GM18909 (cell line): ENCODE results near the gene HSPA2.

Experiments used
- ATAC-seq: cut with Tn5 transposase; IDR thresholded peaks from one replicate; pipeline ENCODE4 v1.9.1; 2021; ENCODE audit warnings: mild to moderate bottlenecking; ENCODE audit not compliant: unreplicated experiment, poor library complexity

The HSPA2 gene

GRCh38 chr14:64540208-64541202 lies at the start of gene HSPA2:
Gene HSPA2, plus strand, starts transcription at chr14:64540741. Its CDS starts 109 bp downstream, at chr14:64540850.
- ATAC-seq, result peak; percentile 97

DNA sequence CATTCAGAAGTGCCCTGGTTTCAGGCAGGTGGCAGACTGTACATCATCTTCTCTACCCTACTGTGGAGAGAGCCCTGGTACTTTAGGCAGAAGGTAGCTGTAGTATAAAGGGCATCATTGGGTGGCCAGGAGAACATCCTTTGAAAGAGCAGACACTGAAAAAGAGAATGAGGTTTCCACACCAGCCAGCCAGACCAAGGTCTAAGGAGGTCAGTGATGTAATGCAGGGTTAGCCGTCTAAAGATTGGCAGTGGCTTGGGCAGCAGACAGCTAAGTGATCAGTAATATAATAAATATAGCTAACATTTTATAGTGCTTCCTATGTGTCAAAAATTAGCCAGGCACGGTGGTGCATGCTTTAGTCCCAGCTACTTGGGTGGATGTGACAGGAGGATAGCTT lies 48.9 kb upstream of the HSPA2 start:
- ATAC-seq, result no peak

DNA sequence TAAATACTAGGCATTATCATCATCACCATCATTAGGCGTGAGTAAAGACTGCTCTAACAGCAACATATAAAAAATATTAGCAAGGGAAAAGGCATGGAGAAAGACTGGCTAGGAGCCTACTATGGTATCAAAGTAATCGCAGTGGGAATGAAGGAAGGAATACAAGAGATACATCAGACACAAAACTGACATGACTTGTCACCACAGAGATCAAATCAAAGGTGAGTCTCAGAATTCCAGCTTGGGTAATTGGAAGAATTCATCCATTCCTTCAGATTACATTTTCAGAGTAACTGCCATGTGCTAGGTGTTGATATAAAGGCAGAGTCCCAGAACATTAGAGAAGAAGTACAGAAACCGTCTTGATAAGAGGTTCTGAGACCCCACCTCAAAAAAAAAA lies 47.1 kb upstream of the HSPA2 start:
- no peak for ATAC-seq

DNA sequence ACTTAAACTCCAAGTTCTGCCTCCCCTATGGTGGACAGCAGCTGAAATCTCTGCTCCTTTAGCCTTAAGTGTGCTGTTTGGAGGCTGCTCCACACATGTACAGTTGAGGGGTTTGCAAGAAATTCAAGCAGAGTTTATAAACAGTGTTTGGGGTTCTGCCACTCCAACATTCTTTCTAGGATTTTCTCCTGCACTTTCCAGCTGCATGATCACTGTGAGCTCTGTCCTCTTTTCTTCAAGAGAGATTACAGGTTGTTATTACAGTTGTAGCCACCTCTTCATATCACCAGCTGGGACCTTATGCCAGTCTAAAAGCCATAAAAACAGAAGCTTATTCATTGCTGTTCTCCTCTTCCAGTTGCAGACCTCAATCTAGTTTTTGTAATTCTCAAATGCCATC lies 45.3 kb upstream of the HSPA2 start:
- no peak for ATAC-seq

DNA sequence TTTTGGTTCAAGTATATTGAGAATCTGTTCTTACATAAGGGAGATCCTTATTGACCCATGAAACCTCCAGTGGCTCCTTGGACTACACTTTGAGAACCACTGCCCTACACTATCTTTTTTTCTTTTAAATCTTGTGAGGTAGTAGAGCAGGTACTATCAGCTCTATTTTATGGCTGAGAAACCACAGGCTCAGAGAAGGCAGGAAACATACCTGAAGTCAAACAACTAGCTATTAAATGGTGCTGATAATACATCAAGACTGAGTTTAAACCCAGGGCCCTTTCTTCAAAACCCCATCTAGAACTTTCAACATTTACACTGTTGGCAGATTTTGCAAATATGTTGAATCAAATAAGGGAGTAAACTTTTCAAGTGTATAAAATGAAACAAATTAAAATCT lies 43.8 kb upstream of the HSPA2 start:
- no peak for ATAC-seq

DNA sequence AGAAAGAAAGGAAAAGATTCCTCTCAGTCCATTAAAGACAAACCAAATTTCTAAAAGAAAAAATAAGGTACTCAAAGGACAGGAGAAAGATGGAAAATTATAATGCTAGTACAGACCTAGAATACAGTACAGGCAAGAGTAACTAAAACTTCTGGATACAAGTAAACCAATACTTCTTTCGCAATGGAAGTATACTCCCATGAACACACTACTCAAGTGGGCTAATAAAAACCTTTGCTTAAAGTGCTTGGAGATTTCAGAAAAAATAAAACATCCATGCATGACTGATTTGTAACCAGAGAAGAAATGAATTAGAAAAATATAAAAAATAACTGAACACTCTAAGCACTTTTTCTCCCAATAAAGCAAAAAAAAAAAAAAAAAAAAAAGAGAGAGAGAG lies 40.5 kb upstream of the HSPA2 start:
- no peak for ATAC-seq

- ATAC-seq, result no peak
These were observed 39.0 kb upstream of the HSPA2 start for GRCh38 chr14:64501411-64502171.

DNA sequence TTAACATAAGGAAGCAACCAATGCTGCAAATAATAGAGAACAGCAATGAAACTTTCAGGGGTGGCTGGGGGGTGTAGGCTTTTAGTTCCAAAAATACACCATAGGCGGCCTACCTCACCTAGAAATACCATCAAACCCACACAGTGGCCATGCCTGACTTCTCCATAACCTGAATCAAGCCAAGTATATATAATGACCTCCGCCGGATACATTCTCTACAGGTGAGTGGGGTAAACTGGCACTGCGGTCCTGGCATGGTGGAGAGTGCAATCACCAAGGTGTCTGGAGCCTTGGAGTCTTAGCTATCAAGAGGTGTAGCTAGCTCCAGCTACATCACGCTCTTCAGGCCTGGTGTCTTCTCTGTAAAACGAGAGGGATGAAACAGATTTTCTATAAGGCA lies 38.1 kb upstream of the HSPA2 start:
- ATAC-seq, result no peak

DNA sequence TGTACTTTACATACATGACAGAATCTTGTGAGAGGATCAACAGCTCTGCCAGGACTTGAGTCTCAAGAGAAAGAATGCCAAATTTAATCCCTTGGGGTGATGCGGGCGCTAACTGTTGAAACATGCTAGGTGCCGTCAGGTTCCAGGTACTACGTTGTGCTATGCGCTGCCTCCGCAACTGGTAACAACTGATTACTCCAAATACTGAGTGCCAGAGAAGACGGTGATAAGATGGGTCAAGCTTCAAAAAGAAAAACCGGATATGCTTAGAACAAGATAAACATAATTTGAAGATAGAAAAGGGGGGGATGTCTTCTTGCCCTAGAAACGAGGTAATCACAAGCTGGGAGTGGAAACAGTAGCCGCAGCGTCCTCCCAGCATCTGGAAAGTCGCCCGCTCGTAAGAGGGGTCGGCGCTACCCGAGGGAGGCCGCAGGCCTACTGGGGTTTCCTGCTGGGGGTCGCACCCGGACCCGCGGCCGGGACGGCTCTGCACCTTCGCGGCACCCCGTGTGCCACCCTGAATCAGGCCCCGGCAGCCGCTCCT lies 37.6 kb upstream of the HSPA2 start:
- ATAC-seq, result no peak

DNA sequence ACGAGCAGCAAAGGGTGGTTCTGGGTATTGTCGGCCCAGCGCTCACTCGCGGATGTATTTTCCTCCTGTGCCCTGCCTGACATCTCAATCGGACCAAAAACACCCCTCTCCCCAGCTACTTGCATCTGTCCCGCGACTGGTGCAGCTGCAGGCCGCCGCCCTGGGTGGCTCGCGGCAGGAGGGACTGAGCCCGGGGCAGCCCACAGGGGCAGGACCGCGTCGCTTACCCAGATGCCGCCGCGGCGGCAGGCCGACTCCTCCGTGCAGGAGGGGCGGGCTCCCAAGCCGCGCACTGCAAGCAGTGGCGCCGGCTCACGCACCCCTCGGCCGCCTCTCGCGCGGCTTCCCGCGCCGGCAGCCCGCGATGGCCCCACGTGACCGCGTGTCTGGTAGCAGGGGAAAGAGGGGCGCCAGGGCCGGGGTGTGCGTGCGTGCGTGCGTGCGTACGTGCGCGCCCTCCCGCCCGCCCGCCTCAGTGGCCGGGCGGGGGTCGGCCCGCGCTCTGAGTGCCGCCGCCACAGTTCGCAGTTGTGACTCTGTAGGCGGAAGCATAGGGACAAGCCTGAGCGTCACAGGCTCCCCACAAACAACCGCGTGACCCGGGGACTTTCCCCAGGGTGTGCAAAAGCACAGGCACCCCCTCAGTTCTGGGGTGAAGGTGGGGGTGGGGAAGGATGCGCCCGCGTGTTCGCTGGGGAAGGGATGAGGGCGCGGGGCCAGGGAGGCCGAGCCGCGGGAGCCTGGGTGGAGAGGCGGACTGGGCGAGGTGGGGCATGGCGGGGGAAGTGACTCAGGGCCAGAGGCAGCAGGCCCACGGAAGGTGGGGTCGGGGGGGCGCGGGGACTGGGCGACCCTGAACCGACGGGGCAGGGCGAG lies 36.9 kb upstream of the HSPA2 start, which contains the start of gene ZBTB25:
Gene ZBTB25, minus strand, starts transcription at position 405 of the 876 bp plus-strand sequence. CDS start 13,305 bp downstream, outside the sequence.
- peak; percentile 66 for ATAC-seq

GRCh38 chr14:64504310-64504896 lies 36.1 kb upstream of the HSPA2 start, which contains the start of gene ZBTB1:
Gene ZBTB1, plus strand, starts transcription at chr14:64504770. Its CDS starts 16,735 bp downstream, at chr14:64521505.
- peak; percentile 25 for ATAC-seq

GRCh38 chr14:64504897-64505794 lies 35.4 kb upstream of the HSPA2 start:
- ATAC-seq, result peak; percentile 28

DNA sequence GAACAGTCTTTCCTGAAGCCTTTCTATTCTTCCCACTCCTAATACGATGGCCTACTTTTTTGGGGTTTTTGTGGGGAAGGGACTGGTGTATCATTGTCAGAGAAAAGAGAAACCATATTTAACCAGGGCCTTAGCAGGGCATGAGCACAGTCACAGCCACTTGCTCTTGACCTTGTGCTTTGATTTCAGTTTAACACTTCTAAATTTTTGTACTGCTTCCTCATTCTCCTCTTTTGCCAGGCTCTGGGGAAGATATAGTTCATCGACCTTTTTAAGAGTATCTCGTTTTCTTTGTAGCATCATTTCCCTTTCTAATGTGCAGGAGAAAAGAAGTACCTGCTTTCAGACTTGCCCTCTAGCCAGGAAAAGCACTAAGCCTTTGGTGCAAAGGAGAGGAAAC lies 33.8 kb upstream of the HSPA2 start:
- ATAC-seq, result no peak

GRCh38 chr14:64507376-64508156 lies 33.0 kb upstream of the HSPA2 start:
- no peak for ATAC-seq

- no peak for ATAC-seq
These were observed 32.2 kb upstream of the HSPA2 start for GRCh38 chr14:64508215-64508776.

GRCh38 chr14:64509036-64509435 lies 31.5 kb upstream of the HSPA2 start:
- ATAC-seq, result no peak
